ENCODE data around the gene METTL4.

The METTL4 gene

DNA sequence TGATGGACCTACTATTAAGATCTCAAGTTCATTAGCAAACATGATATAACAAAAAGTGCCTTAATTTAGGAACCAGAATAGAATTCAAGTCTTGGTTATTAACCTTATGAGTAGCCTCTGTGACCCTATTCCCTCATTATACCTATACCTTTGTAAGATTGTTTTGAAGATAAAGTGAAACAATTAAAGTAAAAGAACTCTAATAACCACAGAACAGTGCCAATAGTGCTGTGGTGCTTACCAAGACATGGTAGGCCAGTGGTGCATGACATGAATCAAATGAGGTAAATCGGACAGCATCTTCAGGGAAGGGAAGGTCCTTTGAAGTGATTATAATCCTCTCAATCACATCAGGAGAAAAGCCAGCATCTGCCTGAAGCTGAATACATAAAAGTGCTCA is 36.4 kb downstream of the METTL4 start:
- Histone ChIP-seq H3K4me3 (ENCODE audit: low read depth, low read length) (no peak overlapping the region), H3K9me3 (ENCODE audit: control insufficient read depth, insufficient read depth, low read depth, low read length) (no peaks in the 10 kb centered on the region), H3K4me1 (ENCODE audit: control insufficient read depth, insufficient read depth, low read length) (peaks cover 11% of the 10 kb centered on the region), H3K27ac (ENCODE audit: extremely low read depth, low read depth, low read length) (no peak overlapping the region), H3K36me3 (ENCODE audit: control insufficient read depth in 2 of 2, insufficient read depth in 1 of 2, low read length in 2 of 2) (no peaks in the 10 kb centered on the region; a peak in 1 of 3 replicates)
- ChIA-PET POLR2A (no interaction called here), CTCF (interaction anchor here (0.6 to 3.6 kb wide), 4 partner anchors 8 to 712 kb away, joined by 4 to 19 read pairs (median 6); no protein-coding TSS in a partner anchor)
- TF ChIP-seq ZNF530 (tag by site-specific recombination; IDR thresholded peaks at IDR 0.05; ENCODE audit: low read depth): no peak
- TF ChIP-seq, protein P1, sequence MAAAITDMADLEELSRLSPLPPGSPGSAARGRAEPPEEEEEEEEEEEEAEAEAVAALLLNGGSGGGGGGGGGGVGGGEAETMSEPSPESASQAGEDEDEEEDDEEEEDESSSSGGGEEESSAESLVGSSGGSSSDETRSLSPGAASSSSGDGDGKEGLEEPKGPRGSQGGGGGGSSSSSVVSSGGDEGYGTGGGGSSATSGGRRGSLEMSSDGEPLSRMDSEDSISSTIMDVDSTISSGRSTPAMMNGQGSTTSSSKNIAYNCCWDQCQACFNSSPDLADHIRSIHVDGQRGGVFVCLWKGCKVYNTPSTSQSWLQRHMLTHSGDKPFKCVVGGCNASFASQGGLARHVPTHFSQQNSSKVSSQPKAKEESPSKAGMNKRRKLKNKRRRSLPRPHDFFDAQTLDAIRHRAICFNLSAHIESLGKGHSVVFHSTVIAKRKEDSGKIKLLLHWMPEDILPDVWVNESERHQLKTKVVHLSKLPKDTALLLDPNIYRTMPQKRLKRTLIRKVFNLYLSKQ (tag by site-specific recombination; IDR thresholded peaks at IDR 0.05; ENCODE audit: borderline replicate concordance): no peak
- TF ChIP-seq ZNF76 (tag by site-specific recombination; IDR thresholded peaks at IDR 0.05; ENCODE audit: borderline replicate concordance, low read depth): no peak
- no peak for TF ChIP-seq BCL11A (tag by site-specific recombination; IDR thresholded peaks at IDR 0.05; ENCODE audit: low read depth)
- TF ChIP-seq ZNF221 (tag by site-specific recombination; IDR thresholded peaks at IDR 0.05; ENCODE audit: borderline replicate concordance): no peak
- no peak for TF ChIP-seq BCL11B (tag by site-specific recombination; IDR thresholded peaks at IDR 0.05; ENCODE audit: low read depth)
- no peak for TF ChIP-seq ZNF549 (tag by site-specific recombination; IDR thresholded peaks at IDR 0.05)
- TF ChIP-seq ZNF677 (tag by site-specific recombination; IDR thresholded peaks at IDR 0.05): no peak
- no peak for TF ChIP-seq ZNF792 (tag by site-specific recombination; IDR thresholded peaks at IDR 0.05)

DNA sequence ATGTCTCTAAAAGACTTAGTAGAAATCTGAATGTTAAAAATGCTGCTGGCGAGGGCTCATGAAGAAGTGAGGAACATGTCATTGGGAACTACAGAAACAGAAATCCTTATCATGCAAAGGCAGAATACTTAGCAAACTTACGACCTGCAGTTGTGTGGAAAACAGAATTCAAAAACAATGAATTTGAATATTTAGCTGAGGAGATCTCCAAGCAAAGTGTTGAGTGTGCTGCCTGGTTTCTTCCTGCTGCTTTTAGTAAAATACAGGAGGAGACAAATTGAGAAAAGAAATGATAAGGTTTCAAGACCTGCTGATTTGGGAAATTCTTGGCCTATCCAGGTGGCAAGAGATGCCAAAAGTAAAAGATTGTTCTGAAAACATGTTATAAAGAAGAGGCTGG is 38.5 kb downstream of the METTL4 start:
- Histone ChIP-seq H3K4me1 (ENCODE audit: control insufficient read depth, insufficient read depth, low read length) (0 out of 2 replicates have a peak, but pooled peaks cover 2% of the 10 kb centered on the region), H3K4me3 (ENCODE audit: low read depth, low read length) (no peak overlapping the region), H3K36me3 (ENCODE audit: control insufficient read depth in 2 of 2, insufficient read depth in 1 of 2, low read length in 2 of 2) (no peaks in the 10 kb centered on the region; a peak in 1 of 3 replicates), H3K27ac (ENCODE audit: extremely low read depth, low read depth, low read length) (no peak overlapping the region), H3K9me3 (ENCODE audit: control insufficient read depth, insufficient read depth, low read depth, low read length) (no peaks in the 10 kb centered on the region)
- ChIA-PET CTCF (interaction anchor here (2.1 kb wide), 1 partner anchor 9 kb away, joined by 6 read pairs; no protein-coding TSS in a partner anchor), POLR2A (no interaction called here)
- TF ChIP-seq, protein P2, sequence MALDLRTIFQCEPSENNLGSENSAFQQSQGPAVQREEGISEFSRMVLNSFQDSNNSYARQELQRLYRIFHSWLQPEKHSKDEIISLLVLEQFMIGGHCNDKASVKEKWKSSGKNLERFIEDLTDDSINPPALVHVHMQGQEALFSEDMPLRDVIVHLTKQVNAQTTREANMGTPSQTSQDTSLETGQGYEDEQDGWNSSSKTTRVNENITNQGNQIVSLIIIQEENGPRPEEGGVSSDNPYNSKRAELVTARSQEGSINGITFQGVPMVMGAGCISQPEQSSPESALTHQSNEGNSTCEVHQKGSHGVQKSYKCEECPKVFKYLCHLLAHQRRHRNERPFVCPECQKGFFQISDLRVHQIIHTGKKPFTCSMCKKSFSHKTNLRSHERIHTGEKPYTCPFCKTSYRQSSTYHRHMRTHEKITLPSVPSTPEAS (tag by site-specific recombination; IDR thresholded peaks at IDR 0.05): no peak
- TF ChIP-seq ZXDB (tag by site-specific recombination; IDR thresholded peaks at IDR 0.05) (no peak), ZNF473 (tag by site-specific recombination; IDR thresholded peaks at IDR 0.05) (no peak), ZNF221 (tag by site-specific recombination; IDR thresholded peaks at IDR 0.05; ENCODE audit: borderline replicate concordance) (no peak), KLF8 (tag by site-specific recombination; IDR thresholded peaks at IDR 0.05) (no peak), ZNF670 (tag by site-specific recombination; IDR thresholded peaks at IDR 0.05; ENCODE audit: low read depth) (no peak), MEIS1 (CRISPR knock-in tag; IDR thresholded peaks at IDR 0.05; ENCODE audit: borderline replicate concordance) (no peak), ZFHX2 (tag by site-specific recombination; conservative IDR thresholded peaks at IDR 0.05) (no peak), SALL2 (tag by site-specific recombination; IDR thresholded peaks at IDR 0.05; ENCODE audit: borderline replicate concordance) (no peak), ZNF664 (tag by site-specific recombination; IDR thresholded peaks at IDR 0.05) (no peak), SCRT2 (tag by site-specific recombination; IDR thresholded peaks at IDR 0.05) (no peak), ZNF48 (tag by site-specific recombination; IDR thresholded peaks at IDR 0.05) (no peak)
- TF ChIP-seq, protein P3, sequence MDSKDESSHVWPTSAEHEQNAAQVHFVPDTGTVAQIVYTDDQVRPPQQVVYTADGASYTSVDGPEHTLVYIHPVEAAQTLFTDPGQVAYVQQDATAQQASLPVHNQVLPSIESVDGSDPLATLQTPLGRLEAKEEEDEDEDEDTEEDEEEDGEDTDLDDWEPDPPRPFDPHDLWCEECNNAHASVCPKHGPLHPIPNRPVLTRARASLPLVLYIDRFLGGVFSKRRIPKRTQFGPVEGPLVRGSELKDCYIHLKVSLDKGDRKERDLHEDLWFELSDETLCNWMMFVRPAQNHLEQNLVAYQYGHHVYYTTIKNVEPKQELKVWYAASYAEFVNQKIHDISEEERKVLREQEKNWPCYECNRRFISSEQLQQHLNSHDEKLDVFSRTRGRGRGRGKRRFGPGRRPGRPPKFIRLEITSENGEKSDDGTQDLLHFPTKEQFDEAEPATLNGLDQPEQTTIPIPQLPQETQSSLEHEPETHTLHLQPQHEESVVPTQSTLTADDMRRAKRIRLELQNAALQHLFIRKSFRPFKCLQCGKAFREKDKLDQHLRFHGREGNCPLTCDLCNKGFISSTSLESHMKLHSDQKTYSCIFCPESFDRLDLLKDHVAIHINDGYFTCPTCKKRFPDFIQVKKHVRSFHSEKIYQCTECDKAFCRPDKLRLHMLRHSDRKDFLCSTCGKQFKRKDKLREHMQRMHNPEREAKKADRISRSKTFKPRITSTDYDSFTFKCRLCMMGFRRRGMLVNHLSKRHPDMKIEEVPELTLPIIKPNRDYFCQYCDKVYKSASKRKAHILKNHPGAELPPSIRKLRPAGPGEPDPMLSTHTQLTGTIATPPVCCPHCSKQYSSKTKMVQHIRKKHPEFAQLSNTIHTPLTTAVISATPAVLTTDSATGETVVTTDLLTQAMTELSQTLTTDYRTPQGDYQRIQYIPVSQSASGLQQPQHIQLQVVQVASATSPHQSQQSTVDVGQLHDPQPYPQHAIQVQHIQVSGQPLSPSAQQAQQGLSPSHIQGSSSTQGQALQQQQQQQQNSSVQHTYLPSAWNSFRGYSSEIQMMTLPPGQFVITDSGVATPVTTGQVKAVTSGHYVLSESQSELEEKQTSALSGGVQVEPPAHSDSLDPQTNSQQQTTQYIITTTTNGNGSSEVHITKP (tag by site-specific recombination; IDR thresholded peaks at IDR 0.05): no peak
- TF ChIP-seq, protein P4, sequence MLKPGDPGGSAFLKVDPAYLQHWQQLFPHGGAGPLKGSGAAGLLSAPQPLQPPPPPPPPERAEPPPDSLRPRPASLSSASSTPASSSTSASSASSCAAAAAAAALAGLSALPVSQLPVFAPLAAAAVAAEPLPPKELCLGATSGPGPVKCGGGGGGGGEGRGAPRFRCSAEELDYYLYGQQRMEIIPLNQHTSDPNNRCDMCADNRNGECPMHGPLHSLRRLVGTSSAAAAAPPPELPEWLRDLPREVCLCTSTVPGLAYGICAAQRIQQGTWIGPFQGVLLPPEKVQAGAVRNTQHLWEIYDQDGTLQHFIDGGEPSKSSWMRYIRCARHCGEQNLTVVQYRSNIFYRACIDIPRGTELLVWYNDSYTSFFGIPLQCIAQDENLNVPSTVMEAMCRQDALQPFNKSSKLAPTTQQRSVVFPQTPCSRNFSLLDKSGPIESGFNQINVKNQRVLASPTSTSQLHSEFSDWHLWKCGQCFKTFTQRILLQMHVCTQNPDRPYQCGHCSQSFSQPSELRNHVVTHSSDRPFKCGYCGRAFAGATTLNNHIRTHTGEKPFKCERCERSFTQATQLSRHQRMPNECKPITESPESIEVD (tag by site-specific recombination; IDR thresholded peaks at IDR 0.05): no peak
- TF ChIP-seq, protein P5, sequence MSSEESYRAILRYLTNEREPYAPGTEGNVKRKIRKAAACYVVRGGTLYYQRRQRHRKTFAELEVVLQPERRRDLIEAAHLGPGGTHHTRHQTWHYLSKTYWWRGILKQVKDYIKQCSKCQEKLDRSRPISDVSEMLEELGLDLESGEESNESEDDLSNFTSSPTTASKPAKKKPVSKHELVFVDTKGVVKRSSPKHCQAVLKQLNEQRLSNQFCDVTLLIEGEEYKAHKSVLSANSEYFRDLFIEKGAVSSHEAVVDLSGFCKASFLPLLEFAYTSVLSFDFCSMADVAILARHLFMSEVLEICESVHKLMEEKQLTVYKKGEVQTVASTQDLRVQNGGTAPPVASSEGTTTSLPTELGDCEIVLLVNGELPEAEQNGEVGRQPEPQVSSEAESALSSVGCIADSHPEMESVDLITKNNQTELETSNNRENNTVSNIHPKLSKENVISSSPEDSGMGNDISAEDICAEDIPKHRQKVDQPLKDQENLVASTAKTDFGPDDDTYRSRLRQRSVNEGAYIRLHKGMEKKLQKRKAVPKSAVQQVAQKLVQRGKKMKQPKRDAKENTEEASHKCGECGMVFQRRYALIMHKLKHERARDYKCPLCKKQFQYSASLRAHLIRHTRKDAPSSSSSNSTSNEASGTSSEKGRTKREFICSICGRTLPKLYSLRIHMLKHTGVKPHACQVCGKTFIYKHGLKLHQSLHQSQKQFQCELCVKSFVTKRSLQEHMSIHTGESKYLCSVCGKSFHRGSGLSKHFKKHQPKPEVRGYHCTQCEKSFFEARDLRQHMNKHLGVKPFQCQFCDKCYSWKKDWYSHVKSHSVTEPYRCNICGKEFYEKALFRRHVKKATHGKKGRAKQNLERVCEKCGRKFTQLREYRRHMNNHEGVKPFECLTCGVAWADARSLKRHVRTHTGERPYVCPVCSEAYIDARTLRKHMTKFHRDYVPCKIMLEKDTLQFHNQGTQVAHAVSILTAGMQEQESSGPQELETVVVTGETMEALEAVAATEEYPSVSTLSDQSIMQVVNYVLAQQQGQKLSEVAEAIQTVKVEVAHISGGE (tag by site-specific recombination; conservative IDR thresholded peaks at IDR 0.05; ENCODE audit: low read depth): no peak

All from HEK293 (cell line).